ENCODE measurements around the gene PDLIM5.

Gene PDLIM5

DNA sequence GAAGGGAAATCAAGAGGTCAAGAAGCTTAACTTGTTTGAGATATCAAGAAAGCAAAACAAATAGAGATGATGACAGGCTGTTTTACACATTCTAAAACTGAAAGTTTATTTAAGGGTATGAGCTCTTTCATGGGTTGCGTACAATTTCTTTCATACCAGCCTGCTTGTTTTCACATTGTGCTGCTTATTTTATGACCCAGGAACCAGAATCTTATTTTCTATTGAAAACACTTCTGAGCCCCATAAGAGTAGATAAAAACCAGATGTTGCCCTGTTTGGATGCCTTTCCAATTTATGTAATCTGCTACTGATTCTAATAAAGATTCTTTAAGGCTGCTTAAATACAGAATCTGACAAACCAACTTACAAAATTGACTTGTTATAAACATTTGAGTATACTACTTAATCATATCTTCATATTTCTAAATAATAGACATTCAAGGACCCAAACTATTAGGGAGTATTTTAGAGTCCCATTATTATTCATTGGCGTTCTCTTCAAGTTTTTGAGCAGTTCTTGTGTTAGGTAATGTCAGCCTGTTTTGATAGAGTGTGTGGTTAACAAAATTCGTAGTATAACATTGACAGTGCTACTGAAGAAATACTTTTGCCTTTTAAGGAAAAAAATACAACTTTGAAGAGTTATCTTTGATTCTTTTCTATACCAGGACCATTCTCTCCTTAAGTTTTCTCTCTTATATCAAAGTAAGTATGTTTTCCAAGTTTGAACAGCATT lies 74.4 kb downstream of the PDLIM5 start:
- in situ Hi-C loops (cut with HindIII; ENCODE audit: low sequenced_read_pairs): no loop called here
- TF ChIP-seq, protein P1, sequence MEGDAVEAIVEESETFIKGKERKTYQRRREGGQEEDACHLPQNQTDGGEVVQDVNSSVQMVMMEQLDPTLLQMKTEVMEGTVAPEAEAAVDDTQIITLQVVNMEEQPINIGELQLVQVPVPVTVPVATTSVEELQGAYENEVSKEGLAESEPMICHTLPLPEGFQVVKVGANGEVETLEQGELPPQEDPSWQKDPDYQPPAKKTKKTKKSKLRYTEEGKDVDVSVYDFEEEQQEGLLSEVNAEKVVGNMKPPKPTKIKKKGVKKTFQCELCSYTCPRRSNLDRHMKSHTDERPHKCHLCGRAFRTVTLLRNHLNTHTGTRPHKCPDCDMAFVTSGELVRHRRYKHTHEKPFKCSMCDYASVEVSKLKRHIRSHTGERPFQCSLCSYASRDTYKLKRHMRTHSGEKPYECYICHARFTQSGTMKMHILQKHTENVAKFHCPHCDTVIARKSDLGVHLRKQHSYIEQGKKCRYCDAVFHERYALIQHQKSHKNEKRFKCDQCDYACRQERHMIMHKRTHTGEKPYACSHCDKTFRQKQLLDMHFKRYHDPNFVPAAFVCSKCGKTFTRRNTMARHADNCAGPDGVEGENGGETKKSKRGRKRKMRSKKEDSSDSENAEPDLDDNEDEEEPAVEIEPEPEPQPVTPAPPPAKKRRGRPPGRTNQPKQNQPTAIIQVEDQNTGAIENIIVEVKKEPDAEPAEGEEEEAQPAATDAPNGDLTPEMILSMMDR (IDR thresholded peaks at IDR 0.05; ENCODE audit: low read depth, low read length, missing control alignments): no peak
- no peak for DNase-seq (ENCODE audit: low read depth)
- no peak overlapping the region for H3K4me3 ChIP-seq (ENCODE audit: low read depth, low read length)

DNA sequence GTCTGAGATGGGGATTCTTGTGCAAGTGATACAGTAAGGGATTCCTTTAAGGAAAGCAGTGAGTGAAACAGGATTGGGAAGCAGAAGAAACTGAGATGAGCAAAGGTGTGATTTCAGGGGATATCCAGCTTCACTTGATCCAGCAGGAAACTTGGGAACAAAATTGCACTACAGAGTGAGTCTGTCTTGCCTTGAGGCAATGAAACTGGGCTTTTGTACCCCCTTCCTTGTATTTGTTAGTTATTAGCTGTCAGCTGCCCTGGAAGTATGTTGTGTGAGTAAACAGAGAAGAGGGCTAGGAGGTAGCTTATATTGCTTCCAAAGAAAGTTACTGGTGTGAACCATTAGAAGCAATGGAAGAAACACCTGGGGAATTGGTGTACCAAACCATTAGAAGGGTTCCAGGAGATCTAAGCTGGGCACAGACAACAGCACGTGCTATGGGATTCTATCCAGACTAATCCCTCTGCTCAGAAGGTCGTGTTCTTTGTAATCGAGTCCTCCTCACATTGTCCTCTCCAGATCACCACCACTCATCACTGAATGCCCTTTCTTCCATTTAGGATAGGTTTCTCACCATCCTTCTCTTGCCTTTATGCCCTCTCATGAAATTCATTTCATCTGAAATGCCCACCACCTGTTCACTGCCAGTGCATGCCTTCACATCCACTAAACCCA lies 76.0 kb downstream of the PDLIM5 start:
- DNase-seq (ENCODE audit: low read depth): no peak
- TF ChIP-seq, protein P1 (IDR thresholded peaks at IDR 0.05; ENCODE audit: low read depth, low read length, missing control alignments): no peak
- in situ Hi-C loops (cut with HindIII; ENCODE audit: low sequenced_read_pairs): no loop called here
- no peak overlapping the region for H3K4me3 ChIP-seq (ENCODE audit: low read depth, low read length)

DNA sequence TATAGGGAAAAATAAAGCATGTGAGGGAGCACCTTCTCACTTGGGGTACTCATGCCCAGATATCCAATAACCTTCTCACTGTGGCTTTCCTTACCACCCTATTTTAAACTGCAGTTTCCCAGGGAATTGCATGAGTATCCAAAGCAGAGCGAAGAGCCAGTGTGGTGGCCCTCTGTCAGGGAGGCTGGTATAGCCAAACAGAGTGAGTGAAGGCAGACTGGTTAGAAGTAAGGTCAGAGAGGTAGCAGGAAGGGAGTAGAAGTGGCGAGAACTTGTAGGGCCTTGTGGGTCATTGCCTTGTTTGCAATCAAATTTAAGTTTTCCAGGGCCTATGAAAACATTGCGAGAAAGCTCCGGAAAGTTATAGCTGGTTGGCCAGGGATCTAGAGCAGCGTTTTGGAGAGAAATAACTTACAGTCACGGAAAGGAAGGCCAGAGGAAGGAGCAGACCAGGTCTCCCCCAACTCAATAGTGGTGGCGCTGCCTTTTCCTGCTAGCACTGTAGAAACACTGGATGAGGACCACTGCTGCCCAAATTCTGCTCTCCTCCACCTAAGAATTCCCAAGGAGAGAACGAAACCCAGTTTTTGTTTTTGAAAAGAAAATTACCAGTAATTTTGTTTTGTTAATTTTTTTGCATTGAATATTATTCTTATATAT lies 77.2 kb downstream of the PDLIM5 start:
- TF ChIP-seq, protein P1 (IDR thresholded peaks at IDR 0.05; ENCODE audit: low read depth, low read length, missing control alignments): no peak
- no peak for DNase-seq (ENCODE audit: low read depth)
- in situ Hi-C loops (cut with HindIII; ENCODE audit: low sequenced_read_pairs): no loop called here
- H3K4me3 ChIP-seq (ENCODE audit: low read depth, low read length): no peak overlapping the region

DNA sequence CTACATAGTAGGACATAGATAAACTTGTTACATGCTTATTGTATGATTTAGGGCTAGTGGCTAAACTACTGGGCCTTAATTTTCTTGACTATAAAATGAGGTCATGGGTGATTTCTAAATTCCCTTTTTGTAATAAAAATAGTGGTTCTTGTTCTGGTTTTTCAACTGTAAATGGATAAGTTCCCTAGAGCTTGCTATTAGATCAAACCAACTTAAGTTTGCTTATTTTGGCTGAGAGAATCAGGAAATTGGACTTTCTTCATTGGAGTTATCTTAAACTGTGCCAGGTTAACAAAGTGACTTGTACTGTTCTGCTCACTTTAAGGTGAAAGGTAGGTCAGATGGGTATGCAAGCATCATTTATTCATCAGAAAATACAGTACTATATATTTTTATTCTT lies 78.3 kb downstream of the PDLIM5 start:
- no peak for DNase-seq (ENCODE audit: low read depth)
- TF ChIP-seq, protein P1 (IDR thresholded peaks at IDR 0.05; ENCODE audit: low read depth, low read length, missing control alignments): no peak
- in situ Hi-C loops (cut with HindIII; ENCODE audit: low sequenced_read_pairs): no loop called here
- H3K4me3 ChIP-seq (ENCODE audit: low read depth, low read length): no peak overlapping the region

DNA sequence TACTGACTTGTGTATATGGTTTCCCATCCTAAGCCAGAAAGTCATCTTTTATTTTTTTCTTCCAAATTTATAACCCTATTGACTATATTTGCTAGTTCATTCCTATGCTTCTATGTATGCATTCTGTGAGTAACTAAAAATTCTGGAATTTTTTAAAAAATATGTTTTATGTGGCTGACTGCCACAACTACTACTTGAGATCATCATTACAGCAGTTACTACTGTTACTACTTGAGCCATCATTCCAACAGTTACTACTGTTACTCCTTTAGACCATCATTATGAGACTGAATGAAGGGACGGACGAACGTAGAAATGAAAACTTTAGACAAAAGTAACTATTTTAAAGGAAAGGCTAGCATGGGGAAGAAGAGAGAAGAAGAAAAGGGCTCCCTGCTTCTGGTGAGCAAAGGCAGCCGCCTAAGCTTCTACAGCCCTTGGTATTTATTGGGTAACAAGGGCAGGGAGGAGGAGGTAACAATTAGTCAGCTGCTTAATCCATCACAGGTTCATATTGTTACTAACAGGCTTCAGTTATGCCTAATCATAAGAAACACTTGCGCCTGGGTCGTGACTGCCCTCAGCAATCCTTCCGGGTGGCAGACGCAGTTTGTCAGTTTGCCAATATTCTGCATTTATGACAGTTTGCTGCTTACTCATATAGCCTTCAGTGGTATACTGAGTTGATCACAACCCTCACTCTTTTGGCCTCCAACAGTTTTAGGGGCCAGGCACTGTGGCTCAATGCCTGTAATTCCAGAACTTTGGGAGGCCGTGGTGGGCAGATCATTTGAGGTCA lies 80.4 kb downstream of the PDLIM5 start:
- TF ChIP-seq, protein P1 (IDR thresholded peaks at IDR 0.05; ENCODE audit: low read depth, low read length, missing control alignments): no peak
- in situ Hi-C loops (cut with HindIII; ENCODE audit: low sequenced_read_pairs): no loop called here
- no peak for DNase-seq (ENCODE audit: low read depth)
- no peak overlapping the region for H3K4me3 ChIP-seq (ENCODE audit: low read depth, low read length)
